Hepatocyte (in vitro differentiated cells): Measurements from ENCODE around the gene BLTP3A.

ENCODE experiments used
- CTCF ChIP-seq: fragments of 200-600 bp; sonication (generic); IDR thresholded peaks from 2 replicates; pipeline ENCODE4 v1.5.1; 2016; ENCODE audit warnings: antibody characterized with exemption, mild to moderate bottlenecking; ENCODE audit not compliant: poor library complexity
- EZH2 ChIP-seq: fragments of 200-600 bp; sonication (generic); IDR thresholded peaks from 2 replicates; pipeline ENCODE4 v1.6.1; 2016; ENCODE audit warnings: antibody characterized with exemption, mild to moderate bottlenecking, borderline replicate concordance
- EZH2phosphoT487 ChIP-seq: fragments of 200-600 bp; sonication (generic); IDR thresholded peaks from one replicate; pipeline ENCODE4 v1.6.1; 2018; ENCODE audit warnings: antibody characterized with exemption, mild to moderate bottlenecking, low read depth, moderate library complexity; ENCODE audit not compliant: unreplicated experiment, severe bottlenecking

DNA sequence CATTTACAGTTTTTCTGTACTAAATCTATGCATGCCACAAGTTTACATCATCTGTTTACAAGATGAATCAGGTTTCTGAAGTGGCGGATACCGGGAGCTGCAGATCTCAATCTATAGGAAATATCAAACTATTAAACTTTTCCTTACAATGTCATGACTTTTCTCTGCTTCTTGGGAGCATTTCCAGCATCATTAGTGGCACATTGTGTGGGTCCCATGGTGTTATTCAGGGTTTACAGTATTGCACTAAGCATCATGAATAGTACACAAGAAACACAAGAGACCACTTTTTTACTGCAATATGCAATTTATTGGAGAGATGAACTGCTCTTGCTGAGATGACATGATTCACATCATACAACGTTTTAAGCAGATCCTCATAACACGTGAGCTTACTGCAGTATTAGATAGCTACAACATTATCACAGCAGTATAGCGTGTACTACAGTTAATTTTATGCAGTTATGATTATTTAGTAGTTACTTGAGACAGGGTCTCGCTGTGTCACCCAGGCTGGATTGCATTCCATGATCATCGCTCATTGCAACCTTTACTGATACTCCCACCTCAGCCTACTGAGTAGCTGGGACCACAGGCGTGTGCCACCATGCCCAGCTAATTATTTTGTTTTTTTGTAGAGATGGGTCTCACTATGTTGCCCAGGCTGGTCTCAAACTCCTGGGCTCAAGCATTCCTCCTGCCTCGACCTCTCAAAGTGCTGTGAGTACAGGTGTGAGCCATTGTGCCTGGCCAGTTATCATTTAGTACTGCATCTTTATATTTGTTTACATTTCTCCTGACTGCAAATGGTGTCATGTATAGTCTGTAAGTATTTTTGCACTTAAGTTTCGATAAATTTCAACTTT, 18.4 kb downstream of the BLTP3A start:
- no peak for TF ChIP-seq CTCF
- no peak for TF ChIP-seq EZH2phosphoT487
- TF ChIP-seq EZH2: no peak
